ENCODE data around the gene NKX2-3.

GRCh38 chr10:99582255-99582770 is 49.6 kb downstream of the NKX2-3 start:
- no peak for TF ChIP-seq MAX (IDR thresholded peaks at IDR 0.05)
- no peak for TF ChIP-seq POLR2A (IDR thresholded peaks at IDR 0.05; ENCODE audit: borderline replicate concordance, extremely low read depth, insufficient read depth, insufficient read length)
- no peak for TF ChIP-seq ELF1 (IDR thresholded peaks at IDR 0.05; ENCODE audit: borderline replicate concordance, low read depth)
- TF ChIP-seq CTCF (IDR thresholded peaks at IDR 0.05 in 2 of 3, conservative IDR thresholded peaks at IDR 0.05 in 1 of 3; ENCODE audit: borderline replicate concordance in 1 of 3, insufficient read depth in 1 of 3, low read depth in 2 of 3, low read length in 2 of 3): no peak
- TF ChIP-seq, protein P1, sequence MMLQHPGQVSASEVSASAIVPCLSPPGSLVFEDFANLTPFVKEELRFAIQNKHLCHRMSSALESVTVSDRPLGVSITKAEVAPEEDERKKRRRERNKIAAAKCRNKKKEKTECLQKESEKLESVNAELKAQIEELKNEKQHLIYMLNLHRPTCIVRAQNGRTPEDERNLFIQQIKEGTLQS (IDR thresholded peaks at IDR 0.05): no peak
- TF ChIP-seq POLR2AphosphoS5 (IDR thresholded peaks at IDR 0.05; ENCODE audit: low read depth, low read length): no peak
- no peak for TF ChIP-seq CEBPB (IDR thresholded peaks at IDR 0.05; ENCODE audit: low read depth)
